OCI-LY3 (cell line): Measurements from ENCODE around the gene IRF5.

ENCODE experiments used
- CTCF ChIP-seq: fragments of 200-600, 300-600 bp; sonication (generic); IDR thresholded peaks from 2 replicates; pipeline ENCODE4 v1.5.1; 2014; ENCODE audit warnings: antibody characterized with exemption, low read length, low read depth
- EZH2phosphoT487 ChIP-seq: fragments of 200-600 bp; shearing (Covaris generic); IDR thresholded peaks from 2 replicates; pipeline ENCODE4 v1.6.1; 2018; ENCODE audit warnings: antibody characterized with exemption, mixed run types, low read depth

- TF ChIP-seq CTCF, result no peak
- no peak for TF ChIP-seq EZH2phosphoT487
These were observed 12.8 kb upstream of the IRF5 start for GRCh38 chr7:128924707-128925588.
